GM18526 (cell line): ENCODE data around the gene CES1.

Source experiments
- POLR2A ChIP-seq: IDR thresholded peaks from 3 replicates; pipeline ENCODE4 v1.6.1; 2011; ENCODE audit not compliant: insufficient read length; ENCODE audit errors: extremely low read depth

The CES1 gene

GRCh38 chr16:55832773-55833691, at the start of gene CES1:
Gene CES1 (minus strand): TSS chr16:55833096. CDS start chr16:55833055, 41 bp downstream.
- TF ChIP-seq POLR2A: no peak

- no peak for TF ChIP-seq POLR2A
Measured at GRCh38 chr16:55876854-55877253, 44.0 kb upstream of the CES1 start.

GRCh38 chr16:55875273-55875672, 42.4 kb upstream of the CES1 start, which contains the start of gene CES5A:
Gene CES5A (minus strand): TSS chr16:55875373. CDS start chr16:55875221, 152 bp downstream.
- no peak for TF ChIP-seq POLR2A

GRCh38 chr16:55873122-55873521, 40.2 kb upstream of the CES1 start:
- no peak for TF ChIP-seq POLR2A

- no peak for TF ChIP-seq POLR2A
Measured at GRCh38 chr16:55872130-55872529, 39.2 kb upstream of the CES1 start.

GRCh38 chr16:55871411-55872038, 38.6 kb upstream of the CES1 start:
- TF ChIP-seq POLR2A: no peak

- no peak for TF ChIP-seq POLR2A
Measured at GRCh38 chr16:55868980-55869379, 36.1 kb upstream of the CES1 start.

GRCh38 chr16:55868137-55868536, 35.2 kb upstream of the CES1 start:
- TF ChIP-seq POLR2A: no peak

GRCh38 chr16:55861288-55861687, 28.4 kb upstream of the CES1 start:
- no peak for TF ChIP-seq POLR2A

GRCh38 chr16:55856950-55857349, 24.1 kb upstream of the CES1 start:
- TF ChIP-seq POLR2A: no peak

GRCh38 chr16:55853114-55853513, 20.2 kb upstream of the CES1 start:
- no peak for TF ChIP-seq POLR2A

GRCh38 chr16:55849536-55849935, 16.6 kb upstream of the CES1 start:
- no peak for TF ChIP-seq POLR2A

- TF ChIP-seq POLR2A: no peak
Measured at GRCh38 chr16:55846598-55847346, 13.9 kb upstream of the CES1 start.

- no peak for TF ChIP-seq POLR2A
Measured at GRCh38 chr16:55843105-55843395, 10.2 kb upstream of the CES1 start.

- no peak for TF ChIP-seq POLR2A
Measured at GRCh38 chr16:55842369-55843104, 9.6 kb upstream of the CES1 start.
